ENCODE data around the gene ATP1A3. TPM values are rescaled to one million over a fixed set of nuclear protein-coding genes. Genes with fewer than 3 reads are reported as not detected.

Gene ATP1A3
- polyA plus RNA-seq, 1 of the 3 experiments (the other 2 are of a cell fraction): 0.77 TPM

DNA sequence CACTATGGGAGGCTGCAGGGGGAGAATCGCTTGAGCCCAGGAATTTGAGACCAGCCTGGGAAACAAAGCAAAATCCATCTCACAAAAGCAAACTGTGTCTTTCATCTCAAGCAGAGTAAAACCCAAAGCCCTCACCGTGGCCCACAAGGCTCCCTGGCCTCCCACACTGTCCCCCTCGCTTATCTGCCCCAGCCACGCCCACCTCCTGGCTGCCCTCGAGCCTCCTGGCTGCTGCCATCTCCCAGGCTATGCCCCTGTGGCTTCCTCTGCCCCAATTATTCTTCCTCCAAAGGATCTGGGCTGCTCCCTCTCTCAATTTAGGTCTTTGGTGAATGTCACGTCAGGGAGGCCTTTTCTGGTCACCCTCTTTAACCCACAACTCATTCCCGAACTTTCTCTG lies 38.5 kb downstream of the ATP1A3 start:
- no peak for TF ChIP-seq SIN3A (IDR thresholded peaks at IDR 0.05; ENCODE audit: borderline replicate concordance, low read depth, low read length)
- TF ChIP-seq, protein P1, sequence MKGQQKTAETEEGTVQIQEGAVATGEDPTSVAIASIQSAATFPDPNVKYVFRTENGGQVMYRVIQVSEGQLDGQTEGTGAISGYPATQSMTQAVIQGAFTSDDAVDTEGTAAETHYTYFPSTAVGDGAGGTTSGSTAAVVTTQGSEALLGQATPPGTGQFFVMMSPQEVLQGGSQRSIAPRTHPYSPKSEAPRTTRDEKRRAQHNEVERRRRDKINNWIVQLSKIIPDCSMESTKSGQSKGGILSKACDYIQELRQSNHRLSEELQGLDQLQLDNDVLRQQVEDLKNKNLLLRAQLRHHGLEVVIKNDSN (IDR thresholded peaks at IDR 0.05; ENCODE audit: borderline replicate concordance, low read depth): no peak
- TF ChIP-seq POLR2AphosphoS5 (IDR thresholded peaks at IDR 0.05; ENCODE audit: low read depth, low read length): no peak
- TF ChIP-seq CHD2 (IDR thresholded peaks at IDR 0.05; ENCODE audit: low read length, partially characterized antibody): no peak
- TF ChIP-seq NRF1 (IDR thresholded peaks at IDR 0.05; ENCODE audit: low read depth, low read length): no peak
- TF ChIP-seq, protein P2, sequence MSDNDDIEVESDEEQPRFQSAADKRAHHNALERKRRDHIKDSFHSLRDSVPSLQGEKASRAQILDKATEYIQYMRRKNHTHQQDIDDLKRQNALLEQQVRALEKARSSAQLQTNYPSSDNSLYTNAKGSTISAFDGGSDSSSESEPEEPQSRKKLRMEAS (IDR thresholded peaks at IDR 0.05; ENCODE audit: low read depth): no peak
- TF ChIP-seq, protein P3, sequence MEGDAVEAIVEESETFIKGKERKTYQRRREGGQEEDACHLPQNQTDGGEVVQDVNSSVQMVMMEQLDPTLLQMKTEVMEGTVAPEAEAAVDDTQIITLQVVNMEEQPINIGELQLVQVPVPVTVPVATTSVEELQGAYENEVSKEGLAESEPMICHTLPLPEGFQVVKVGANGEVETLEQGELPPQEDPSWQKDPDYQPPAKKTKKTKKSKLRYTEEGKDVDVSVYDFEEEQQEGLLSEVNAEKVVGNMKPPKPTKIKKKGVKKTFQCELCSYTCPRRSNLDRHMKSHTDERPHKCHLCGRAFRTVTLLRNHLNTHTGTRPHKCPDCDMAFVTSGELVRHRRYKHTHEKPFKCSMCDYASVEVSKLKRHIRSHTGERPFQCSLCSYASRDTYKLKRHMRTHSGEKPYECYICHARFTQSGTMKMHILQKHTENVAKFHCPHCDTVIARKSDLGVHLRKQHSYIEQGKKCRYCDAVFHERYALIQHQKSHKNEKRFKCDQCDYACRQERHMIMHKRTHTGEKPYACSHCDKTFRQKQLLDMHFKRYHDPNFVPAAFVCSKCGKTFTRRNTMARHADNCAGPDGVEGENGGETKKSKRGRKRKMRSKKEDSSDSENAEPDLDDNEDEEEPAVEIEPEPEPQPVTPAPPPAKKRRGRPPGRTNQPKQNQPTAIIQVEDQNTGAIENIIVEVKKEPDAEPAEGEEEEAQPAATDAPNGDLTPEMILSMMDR (IDR thresholded peaks at IDR 0.05): no peak
- TF ChIP-seq GABPA (IDR thresholded peaks at IDR 0.05; ENCODE audit: low read depth): no peak
- no peak for TF ChIP-seq JUND (IDR thresholded peaks at IDR 0.05)
- no peak for DNase-seq
- Histone ChIP-seq H3F3A (replicated peaks; ENCODE audit: insufficient read depth) (no peaks in the 10 kb centered on the region), H3K4me2 (no peak overlapping the region), H3K9me2 (no peaks in the 10 kb centered on the region), H3K27me3 (ENCODE audit: insufficient read depth) (no peaks in the 10 kb centered on the region), H3K36me3 (replicated peaks in 1 of 2; ENCODE audit: control insufficient read depth in 1 of 2, insufficient read depth in 2 of 2, low read length in 1 of 2) (peaks cover 0 to 11% of the 10 kb centered on the region in 2 experiments), H3K9ac (no peak overlapping the region), H3K79me2 (ENCODE audit: insufficient read depth) (no peaks in the 10 kb centered on the region), H3K9me3 (no peaks in the 10 kb centered on the region), H3K4me3 (ENCODE audit: low read depth in 2 of 2, low read length in 1 of 2) (no peak overlapping the region), H2AFZ (ENCODE audit: low read depth) (no peak overlapping the region), H4K20me1 (ENCODE audit: insufficient read depth) (0 out of 2 replicates have a peak, but pooled peaks cover 4% of the 10 kb centered on the region), H3K4me1 (ENCODE audit: control insufficient read depth in 1 of 2, insufficient read depth in 2 of 2, low read depth in 1 of 2, low read length in 1 of 2) (peaks cover 6 to 12% of the 10 kb centered on the region in 2 experiments; a peak in 2 of 4 replicates), H3K27ac (ENCODE audit: low read depth in 2 of 2, low read length in 1 of 2) (no peak overlapping the region)
- WGBS (ENCODE audit: low lambda C conversion rate): 81% methylated on average over 7 of the region's 7 CpGs
- ChIA-PET CTCF (interaction anchor here (4.0 kb wide), 1 partner anchor 95 kb away, joined by 21 read pairs; the partner anchor contains the start of gene RPS19), POLR2A (no interaction called here)

DNA sequence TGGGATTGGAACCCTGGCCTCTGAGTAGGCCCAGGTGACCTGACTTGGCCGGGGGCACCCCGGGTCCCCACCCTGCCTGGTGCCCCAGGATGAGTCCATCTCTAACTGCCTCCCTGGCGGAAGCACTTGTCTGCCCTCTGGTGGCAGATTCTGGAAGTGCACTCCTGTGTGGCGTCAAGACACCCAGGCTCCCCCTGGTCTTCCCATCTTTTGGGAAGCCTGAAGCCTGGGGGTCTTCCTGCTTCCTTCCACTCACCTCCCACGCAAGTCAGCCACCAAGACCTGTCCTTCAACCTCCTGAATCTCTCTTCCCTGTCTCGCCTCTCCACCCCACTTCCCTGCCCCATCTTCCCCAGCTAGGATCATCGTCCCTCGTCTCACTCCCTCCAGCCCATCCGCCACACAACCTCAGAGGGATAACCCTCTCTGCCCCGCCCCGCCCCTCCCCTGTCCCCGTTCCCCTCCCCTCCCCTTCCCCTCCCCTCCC lies 42.3 kb downstream of the ATP1A3 start:
- no peaks in the 10 kb centered on the region for H3K27me3 ChIP-seq (ENCODE audit: insufficient read depth)
- H3K4me2 ChIP-seq: no peak overlapping the region; the same call in 1 of the 2 replicates
- H2AFZ ChIP-seq (ENCODE audit: low read depth): no peak overlapping the region
- ChIA-PET CTCF (interaction anchor here (0.7 to 3.4 kb wide), 22 partner anchors 9 to 156 kb away, joined by 3 to 48 read pairs (median 4); partner anchors contain the start of gene RPS19), POLR2A (no interaction called here)
- no peaks in the 10 kb centered on the region for H3K9me3 ChIP-seq
- H3K4me3 ChIP-seq (ENCODE audit: low read depth in 2 of 2, low read length in 1 of 2): no peak overlapping the region; a peak in 1 of 4 replicates
- H3K9ac ChIP-seq: no peak overlapping the region
- H3K27ac ChIP-seq (ENCODE audit: low read depth in 2 of 2, low read length in 1 of 2): no peak overlapping the region
- no peaks in the 10 kb centered on the region for H3K79me2 ChIP-seq (ENCODE audit: insufficient read depth)
- H3K4me1 ChIP-seq (ENCODE audit: control insufficient read depth in 1 of 2, insufficient read depth in 2 of 2, low read depth in 1 of 2, low read length in 1 of 2): peaks cover 0 to 2% of the 10 kb centered on the region in 2 experiments; a peak in 1 of 4 replicates
- no peaks in the 10 kb centered on the region for H3F3A ChIP-seq (replicated peaks; ENCODE audit: insufficient read depth)
- 6% methylated on average over 12 of the region's 12 CpGs for WGBS (ENCODE audit: low lambda C conversion rate)
- peak; percentile 90 for DNase-seq
- peaks cover 0 to 11% of the 10 kb centered on the region in 2 experiments for H3K36me3 ChIP-seq (replicated peaks in 1 of 2; ENCODE audit: control insufficient read depth in 1 of 2, insufficient read depth in 2 of 2, low read length in 1 of 2)
- no peaks in the 10 kb centered on the region for H4K20me1 ChIP-seq (ENCODE audit: insufficient read depth)
- H3K9me2 ChIP-seq: no peaks in the 10 kb centered on the region
- no peak for TF ChIP-seq SIN3A (IDR thresholded peaks at IDR 0.05; ENCODE audit: borderline replicate concordance, low read depth, low read length)
- TF ChIP-seq, protein P4, sequence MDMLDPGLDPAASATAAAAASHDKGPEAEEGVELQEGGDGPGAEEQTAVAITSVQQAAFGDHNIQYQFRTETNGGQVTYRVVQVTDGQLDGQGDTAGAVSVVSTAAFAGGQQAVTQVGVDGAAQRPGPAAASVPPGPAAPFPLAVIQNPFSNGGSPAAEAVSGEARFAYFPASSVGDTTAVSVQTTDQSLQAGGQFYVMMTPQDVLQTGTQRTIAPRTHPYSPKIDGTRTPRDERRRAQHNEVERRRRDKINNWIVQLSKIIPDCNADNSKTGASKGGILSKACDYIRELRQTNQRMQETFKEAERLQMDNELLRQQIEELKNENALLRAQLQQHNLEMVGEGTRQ (IDR thresholded peaks at IDR 0.05; ENCODE audit: borderline replicate concordance, low read depth, low read length): no peak
- TF ChIP-seq RCOR1 (IDR thresholded peaks at IDR 0.05; ENCODE audit: low read length): no peak
- no peak for TF ChIP-seq MXI1 (IDR thresholded peaks at IDR 0.05; ENCODE audit: low read depth, low read length)
- TF ChIP-seq, protein P5, sequence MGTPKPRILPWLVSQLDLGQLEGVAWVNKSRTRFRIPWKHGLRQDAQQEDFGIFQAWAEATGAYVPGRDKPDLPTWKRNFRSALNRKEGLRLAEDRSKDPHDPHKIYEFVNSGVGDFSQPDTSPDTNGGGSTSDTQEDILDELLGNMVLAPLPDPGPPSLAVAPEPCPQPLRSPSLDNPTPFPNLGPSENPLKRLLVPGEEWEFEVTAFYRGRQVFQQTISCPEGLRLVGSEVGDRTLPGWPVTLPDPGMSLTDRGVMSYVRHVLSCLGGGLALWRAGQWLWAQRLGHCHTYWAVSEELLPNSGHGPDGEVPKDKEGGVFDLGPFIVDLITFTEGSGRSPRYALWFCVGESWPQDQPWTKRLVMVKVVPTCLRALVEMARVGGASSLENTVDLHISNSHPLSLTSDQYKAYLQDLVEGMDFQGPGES (IDR thresholded peaks at IDR 0.05; ENCODE audit: low read depth, low read length): no peak
- TF ChIP-seq FOXM1 (IDR thresholded peaks at IDR 0.05; ENCODE audit: low read depth): no peak
- TF ChIP-seq TCF12 (IDR thresholded peaks at IDR 0.05): no peak
- peak; percentile 82 for TF ChIP-seq RAD21 (IDR thresholded peaks at IDR 0.05; ENCODE audit: low read length)
- TF ChIP-seq FOXJ3 (CRISPR knock-in tag; IDR thresholded peaks at IDR 0.05): no peak
- TF ChIP-seq, protein P3 (IDR thresholded peaks at IDR 0.05): peak; percentile 94
- TF ChIP-seq SMC3 (IDR thresholded peaks at IDR 0.05; ENCODE audit: low read depth, low read length): peak; percentile 65; the same call in 1 of the 2 replicates
- no peak for TF ChIP-seq NFIC (IDR thresholded peaks at IDR 0.05; ENCODE audit: borderline replicate concordance)

Measured in SK-N-SH (cell line).